Measurements from ENCODE around the gene GHR. TPM values are rescaled to one million over a fixed set of nuclear protein-coding genes. Genes with fewer than 3 reads are reported as not detected.

GHR gene
- total and polyA plus RNA-seq, 2 of the 8 experiments (the other 6 are each of a cell fraction or from before 2014, with no cell fraction given): 0.15 to 0.19 TPM

DNA sequence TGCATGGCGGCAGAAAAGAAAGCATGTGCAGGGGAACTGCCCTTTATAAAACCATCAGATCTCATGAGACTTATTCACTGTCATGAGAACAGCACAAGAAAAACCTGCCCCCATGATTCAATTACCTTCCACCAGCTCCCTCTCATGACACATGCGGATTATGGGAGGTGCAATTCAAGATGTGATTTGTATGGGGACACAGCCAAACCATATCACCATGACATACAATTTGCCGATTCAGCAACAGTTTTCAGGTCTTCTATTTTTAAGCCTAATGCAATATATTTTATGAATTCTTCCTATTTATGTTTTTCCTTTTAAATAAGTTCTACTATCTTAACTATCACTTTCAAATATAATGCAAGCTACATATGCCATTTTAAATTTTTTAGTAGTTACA lies 242.6 kb downstream of the GHR start:
- H3K9me3 ChIP-seq (ENCODE audit: insufficient read depth in 2 of 2, low read depth in 1 of 2, low read length in 1 of 2): no peaks in the 10 kb centered on the region
- no peak overlapping the region for H4K8ac ChIP-seq (ENCODE audit: extremely low read depth, insufficient read depth, low read length)
- H3K23me2 ChIP-seq (ENCODE audit: low read depth, low read length): no peaks in the 10 kb centered on the region
- H4K91ac ChIP-seq (replicated peaks; ENCODE audit: insufficient read length, low read length): no peak overlapping the region
- no peak overlapping the region for H2BK12ac ChIP-seq (ENCODE audit: low read depth, low read length)
- H2BK120ac ChIP-seq (replicated peaks; ENCODE audit: low read depth, low read length): no peak overlapping the region
- CTCF ChIA-PET (ENCODE audit: partially characterized antibody): interaction anchor here (0.6 to 1.0 kb wide), 2 partner anchors 10 to 672 kb away, joined by 3 read pairs; no protein-coding TSS in a partner anchor
- H4K5ac ChIP-seq (ENCODE audit: insufficient read length, low read depth, low read length): no peak overlapping the region
- no peak for FAIRE-seq
- no peak overlapping the region for H2AFZ ChIP-seq (ENCODE audit: low read length)
- H3K4me2 ChIP-seq (ENCODE audit: insufficient read depth in 1 of 2, low read depth in 2 of 2, low read length in 2 of 2): no peak overlapping the region
- no peaks in the 10 kb centered on the region for H3K79me1 ChIP-seq (ENCODE audit: low read depth, low read length)
- H2BK5ac ChIP-seq (ENCODE audit: low read depth, low read length): no peak overlapping the region
- H3K27ac ChIP-seq (ENCODE audit: low read depth, low read length): no peak overlapping the region
- H3K4ac ChIP-seq (replicated peaks; ENCODE audit: insufficient read length, low read depth, low read length): no peak overlapping the region
- no peak overlapping the region for H3K23ac ChIP-seq (ENCODE audit: insufficient read length)
- H3K56ac ChIP-seq (replicated peaks; ENCODE audit: insufficient read length, low read depth, low read length): no peak overlapping the region
- 95% methylated on average over 3 of the region's 3 CpGs; no CpG with 5 or more reads in 1 of the 2 experiments for WGBS, 2 experiments (ENCODE audit: extremely low coverage in 1 of 2, insufficient coverage in 1 of 2, insufficient read length in 1 of 2, insufficient replicate concordance in 2 of 2, low coverage in 1 of 2, low lambda C conversion rate in 2 of 2, missing lambda C conversion rate in 1 of 2)
- no peaks in the 10 kb centered on the region for H3K27me3 ChIP-seq (replicated peaks in 1 of 4; ENCODE audit: control insufficient read depth in 3 of 4, extremely low read depth in 1 of 4, insufficient read depth in 3 of 4, low read length in 3 of 4)
- no peak overlapping the region for H2BK20ac ChIP-seq (ENCODE audit: low read length)
- POLR2A ChIA-PET (ENCODE audit: partially characterized antibody): no interaction called here
- H2AK5ac ChIP-seq (ENCODE audit: low read depth, low read length): no peak overlapping the region
- H4K20me1 ChIP-seq (replicated peaks in 1 of 2; ENCODE audit: control insufficient read depth in 1 of 2, insufficient read depth in 2 of 2, low read length in 2 of 2): no peaks in the 10 kb centered on the region
- H3K79me2 ChIP-seq (ENCODE audit: control insufficient read depth in 1 of 2, insufficient read depth in 2 of 2, low read length in 2 of 2): no peaks in the 10 kb centered on the region
- no peaks in the 10 kb centered on the region for H3K36me3 ChIP-seq (ENCODE audit: control insufficient read depth in 2 of 4, insufficient read depth in 4 of 4, low read length in 3 of 4)
- no peak overlapping the region for H3K14ac ChIP-seq (ENCODE audit: insufficient read length)
- no peak for DNase-seq (ENCODE audit: low read depth in 1 of 2, low spot score in 2 of 2)
- no peaks in the 10 kb centered on the region for H3K4me1 ChIP-seq (replicated peaks in 1 of 4; ENCODE audit: control insufficient read depth in 3 of 4, insufficient read depth in 4 of 4, low read length in 3 of 4)
- H3K18ac ChIP-seq (ENCODE audit: extremely low read depth, low read length): no peak overlapping the region
- H3K4me3 ChIP-seq (ENCODE audit: extremely low read depth in 1 of 4, insufficient read depth in 2 of 4, low read depth in 3 of 4, low read length in 4 of 4): no peak overlapping the region
- H2BK15ac ChIP-seq (ENCODE audit: low read length): no peak overlapping the region
- TF ChIP-seq MAFK (IDR thresholded peaks at IDR 0.05; ENCODE audit: low read depth, low read length) (0 out of 2 replicates have a peak, but pooled peaks have one; percentile 35), CHD1 (IDR thresholded peaks at IDR 0.05; ENCODE audit: low read depth, low read length) (no peak)
- no peak overlapping the region for H3K9ac ChIP-seq (replicated peaks in 1 of 4; ENCODE audit: extremely low read depth in 1 of 4, low read depth in 3 of 4, low read length in 3 of 4)

Measured in H1 (cell line).